DOHH2 (cell line): ENCODE measurements around the gene IFRD1.

Experiments used
- EZH2phosphoT487 ChIP-seq: fragments of 200-600 bp; sonication (generic); IDR thresholded peaks from 2 replicates; pipeline ENCODE4 v1.6.1; 2017; ENCODE audit warnings: borderline replicate concordance, mild to moderate bottlenecking, antibody characterized with exemption, low read length, moderate library complexity, mixed read lengths
- TF ChIP-seq, protein P1 (sequence below): fragments of 200-600 bp; sonication (generic); IDR thresholded peaks from one replicate; pipeline ENCODE4 v1.5.1; 2014; ENCODE audit warnings: antibody characterized with exemption, mild to moderate bottlenecking, low read depth, low read length; ENCODE audit not compliant: poor library complexity, severe bottlenecking

DNA sequence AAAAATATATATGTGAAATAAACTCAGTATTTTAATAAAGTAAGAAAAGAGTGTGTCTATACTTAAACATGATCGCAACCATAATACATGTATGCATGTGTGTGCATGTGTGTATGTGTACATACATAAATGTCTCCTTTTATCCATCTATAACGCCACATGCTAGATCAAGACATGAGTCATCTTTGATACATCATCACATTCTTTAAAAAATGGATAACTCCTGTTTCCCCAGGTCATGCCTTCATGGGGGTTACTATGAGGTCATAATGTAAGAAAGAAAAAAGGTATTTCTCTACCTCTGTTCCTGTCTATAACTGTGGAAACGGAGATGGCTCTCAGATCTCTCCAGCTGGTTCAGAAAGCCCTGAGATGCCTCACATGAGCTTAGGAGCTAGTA, 71.7 kb downstream of the IFRD1 start:
- TF ChIP-seq, protein P1, sequence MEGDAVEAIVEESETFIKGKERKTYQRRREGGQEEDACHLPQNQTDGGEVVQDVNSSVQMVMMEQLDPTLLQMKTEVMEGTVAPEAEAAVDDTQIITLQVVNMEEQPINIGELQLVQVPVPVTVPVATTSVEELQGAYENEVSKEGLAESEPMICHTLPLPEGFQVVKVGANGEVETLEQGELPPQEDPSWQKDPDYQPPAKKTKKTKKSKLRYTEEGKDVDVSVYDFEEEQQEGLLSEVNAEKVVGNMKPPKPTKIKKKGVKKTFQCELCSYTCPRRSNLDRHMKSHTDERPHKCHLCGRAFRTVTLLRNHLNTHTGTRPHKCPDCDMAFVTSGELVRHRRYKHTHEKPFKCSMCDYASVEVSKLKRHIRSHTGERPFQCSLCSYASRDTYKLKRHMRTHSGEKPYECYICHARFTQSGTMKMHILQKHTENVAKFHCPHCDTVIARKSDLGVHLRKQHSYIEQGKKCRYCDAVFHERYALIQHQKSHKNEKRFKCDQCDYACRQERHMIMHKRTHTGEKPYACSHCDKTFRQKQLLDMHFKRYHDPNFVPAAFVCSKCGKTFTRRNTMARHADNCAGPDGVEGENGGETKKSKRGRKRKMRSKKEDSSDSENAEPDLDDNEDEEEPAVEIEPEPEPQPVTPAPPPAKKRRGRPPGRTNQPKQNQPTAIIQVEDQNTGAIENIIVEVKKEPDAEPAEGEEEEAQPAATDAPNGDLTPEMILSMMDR: no peak
- TF ChIP-seq EZH2phosphoT487: no peak
